ENCODE data around the gene PPIL6.

GRCh38 chr6:109420751-109421150, 19.7 kb downstream of the PPIL6 start:
- TF ChIP-seq CTCF (IDR thresholded peaks at IDR 0.05; ENCODE audit: low read depth, low read length, missing input control) (no peak), JUND (IDR thresholded peaks at IDR 0.05) (no peak), YY1 (IDR thresholded peaks at IDR 0.05) (no peak), FOXA1 (IDR thresholded peaks at IDR 0.05) (no peak), EGR1 (IDR thresholded peaks at IDR 0.05; ENCODE audit: low read depth in 2 of 2) (no peak), MAX (IDR thresholded peaks at IDR 0.05) (no peak), GABPA (IDR thresholded peaks at IDR 0.05 in 1 of 2, conservative IDR thresholded peaks at IDR 0.05 in 1 of 2) (no peak), HNF4G (IDR thresholded peaks at IDR 0.05) (no peak), RAD21 (IDR thresholded peaks at IDR 0.05) (no peak)
